ENCODE results near the gene ANKRD63.

ANKRD63 gene

DNA sequence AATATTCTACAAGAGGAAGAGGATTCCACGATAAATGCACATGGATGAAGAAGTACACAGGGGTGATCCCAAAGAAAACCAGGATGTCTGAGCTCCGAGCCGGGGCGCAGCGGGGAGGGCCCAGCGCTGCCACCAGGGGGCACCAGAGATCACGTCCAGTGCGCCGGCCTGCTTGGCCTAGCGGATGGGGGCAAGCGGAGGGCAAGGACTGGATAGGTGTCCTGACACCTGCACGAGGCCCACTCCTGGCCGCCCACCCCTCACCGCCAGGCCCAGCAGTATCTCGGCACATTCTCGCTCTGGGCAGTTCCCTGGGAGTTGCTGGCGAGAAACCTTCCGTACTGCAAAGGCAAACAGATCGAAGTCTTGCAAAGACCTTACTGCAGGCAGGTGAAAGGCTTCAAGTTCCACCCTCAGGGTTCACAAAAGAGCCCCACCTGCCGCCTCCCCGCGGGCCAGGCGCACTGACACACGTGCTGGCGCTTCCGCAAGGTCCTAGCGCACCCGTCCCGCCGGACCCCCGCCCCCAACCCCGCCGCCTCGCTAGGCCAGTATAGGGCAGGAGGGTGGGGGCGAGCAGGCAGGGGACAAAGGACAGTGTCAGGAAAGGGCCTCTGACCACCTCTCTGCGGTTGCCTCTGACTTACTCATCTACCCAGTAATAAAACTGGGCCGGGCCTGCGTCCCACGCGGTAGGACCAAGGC is 3.3 kb downstream of the ANKRD63 start:
- DNase-seq (ENCODE audit: low read depth in 2 of 2): peak; percentile 41 to 52

GRCh38 chr15:40278026-40278425 is 4.8 kb downstream of the ANKRD63 start:
- DNase-seq (ENCODE audit: low read depth in 2 of 2): no peak

GRCh38 chr15:40277471-40277870 is 5.4 kb downstream of the ANKRD63 start:
- no peak for DNase-seq (ENCODE audit: low read depth in 2 of 2)

GRCh38 chr15:40276927-40277326 is 5.9 kb downstream of the ANKRD63 start:
- DNase-seq (ENCODE audit: low read depth in 2 of 2): no peak

- DNase-seq (ENCODE audit: low read depth in 2 of 2): no peak
Observed at GRCh38 chr15:40275954-40276353, 6.9 kb downstream of the ANKRD63 start.

- DNase-seq (ENCODE audit: low read depth in 2 of 2): no peak
Observed at GRCh38 chr15:40275523-40275922, 7.3 kb downstream of the ANKRD63 start.

DNA sequence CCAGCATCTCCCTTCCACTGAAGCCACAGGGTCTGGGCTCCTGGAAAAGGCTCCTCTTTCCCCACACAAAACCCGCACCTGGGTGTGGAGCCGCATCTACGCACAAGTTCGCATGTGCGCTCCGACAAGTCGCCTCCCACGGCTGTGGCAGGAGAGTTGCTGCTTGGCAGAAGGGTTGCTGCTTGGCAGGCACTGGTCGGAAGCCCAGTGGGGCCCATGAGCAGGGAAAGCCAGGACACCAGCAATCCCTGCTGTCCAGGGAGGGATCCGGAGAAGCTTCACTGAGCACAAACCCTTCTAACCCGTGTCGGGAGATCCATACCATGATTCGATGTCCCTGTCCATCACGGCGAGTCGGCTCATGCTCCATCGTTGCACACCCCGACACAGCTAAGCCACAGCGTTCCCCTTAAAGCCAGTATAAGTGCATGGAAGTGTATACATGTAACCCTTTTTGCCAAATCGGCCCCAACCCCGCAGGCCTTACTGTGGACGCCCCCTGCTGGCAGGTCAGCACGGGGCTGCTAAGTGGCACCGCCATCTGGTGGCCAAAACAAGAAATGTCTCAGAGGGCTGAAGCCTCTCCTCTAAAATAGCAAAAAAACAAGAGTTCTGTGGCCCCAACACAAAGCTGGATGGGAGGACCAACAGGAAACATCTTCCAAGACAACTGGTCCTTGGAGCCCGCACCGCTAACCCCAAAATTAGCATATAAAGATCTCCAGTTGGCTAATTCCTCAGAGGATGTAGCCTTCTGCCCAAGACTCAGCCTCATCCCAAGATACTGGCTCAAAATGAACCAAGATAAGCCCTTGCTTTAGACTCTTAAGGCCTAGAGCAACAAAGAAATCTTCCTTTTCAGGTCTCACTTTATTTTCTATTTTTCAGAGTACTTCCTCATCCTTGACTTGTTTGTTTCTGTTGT is 8.3 kb downstream of the ANKRD63 start:
- peak; percentile 80 to 82 for DNase-seq (ENCODE audit: low read depth in 2 of 2)

GRCh38 chr15:40273428-40273827 is 9.4 kb downstream of the ANKRD63 start:
- no peak for DNase-seq (ENCODE audit: low read depth in 2 of 2)

GRCh38 chr15:40272485-40273056 is 10.3 kb downstream of the ANKRD63 start:
- DNase-seq (ENCODE audit: low read depth in 2 of 2): no peak

GRCh38 chr15:40271685-40272484 is 11.0 kb downstream of the ANKRD63 start:
- DNase-seq (ENCODE audit: low read depth in 2 of 2): no peak

DNA sequence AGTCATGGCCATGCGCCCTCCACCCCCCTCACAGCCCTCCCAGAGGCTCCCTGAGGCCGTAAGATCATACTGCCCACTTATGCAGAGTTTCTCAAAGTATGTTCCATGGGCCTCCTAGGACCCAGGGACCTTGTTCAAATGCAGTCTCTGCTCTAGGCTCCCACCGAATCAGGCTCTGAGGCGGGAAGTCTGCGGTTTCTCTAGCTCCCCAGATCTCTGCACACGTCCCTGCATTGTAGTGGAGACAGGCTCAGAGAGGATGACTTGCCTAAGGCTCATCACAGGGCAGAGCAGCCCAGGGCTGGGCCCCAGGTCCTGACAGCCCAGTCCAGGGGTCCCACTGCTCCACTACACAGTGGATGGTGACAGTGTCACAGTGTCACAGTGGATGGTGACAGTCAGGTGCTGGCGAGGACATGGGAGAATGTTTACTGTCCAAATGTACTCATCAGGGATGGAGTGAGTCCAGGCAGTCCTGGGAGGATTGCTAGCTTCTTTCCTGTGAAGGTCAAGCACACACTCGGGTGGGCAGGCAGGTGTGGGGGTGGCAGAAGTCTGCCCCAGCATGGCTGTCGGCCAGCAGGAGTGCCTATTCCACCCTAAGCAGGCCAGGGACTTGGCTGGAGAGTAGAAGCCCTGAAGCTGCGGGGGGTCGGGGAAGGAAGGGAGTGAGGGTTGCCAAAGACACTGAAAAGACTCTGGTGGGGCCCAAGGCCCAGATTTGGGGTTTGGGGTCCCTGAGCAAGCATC is 12.4 kb downstream of the ANKRD63 start:
- no peak for DNase-seq (ENCODE audit: low read depth in 2 of 2)

GRCh38 chr15:40269604-40270003 is 13.3 kb downstream of the ANKRD63 start:
- DNase-seq (ENCODE audit: low read depth in 2 of 2): no peak

- DNase-seq (ENCODE audit: low read depth in 2 of 2): no peak
Observed at GRCh38 chr15:40267670-40268069, 15.2 kb downstream of the ANKRD63 start.

DNA sequence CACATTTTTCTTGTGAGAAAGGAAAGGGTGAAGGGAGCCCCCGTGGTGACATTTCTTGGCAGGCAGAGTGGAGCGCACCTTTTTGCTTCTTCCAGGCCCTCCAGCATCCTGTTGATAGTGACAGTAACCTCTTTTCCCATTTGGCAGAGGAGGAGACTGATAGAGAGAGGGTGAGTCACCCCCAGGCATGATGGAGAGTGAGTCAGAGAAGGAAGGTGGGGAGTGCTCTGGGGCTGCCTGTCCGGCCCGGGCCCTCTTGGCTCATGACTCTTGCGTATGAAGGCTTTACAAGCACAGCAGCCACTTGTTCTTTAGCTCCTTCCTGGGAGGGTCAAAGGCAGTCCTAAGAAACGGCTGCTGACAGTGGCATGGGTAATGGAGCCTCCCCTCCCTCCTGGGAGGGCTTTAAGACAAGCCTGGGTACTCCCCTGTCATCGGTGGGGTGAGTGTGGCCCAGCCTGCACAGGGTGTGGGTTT is 16.0 kb downstream of the ANKRD63 start:
- no peak for DNase-seq (ENCODE audit: low read depth in 2 of 2)

- DNase-seq (ENCODE audit: low read depth in 2 of 2): no peak
Observed at GRCh38 chr15:40265875-40266274, 17.0 kb downstream of the ANKRD63 start.

DNA sequence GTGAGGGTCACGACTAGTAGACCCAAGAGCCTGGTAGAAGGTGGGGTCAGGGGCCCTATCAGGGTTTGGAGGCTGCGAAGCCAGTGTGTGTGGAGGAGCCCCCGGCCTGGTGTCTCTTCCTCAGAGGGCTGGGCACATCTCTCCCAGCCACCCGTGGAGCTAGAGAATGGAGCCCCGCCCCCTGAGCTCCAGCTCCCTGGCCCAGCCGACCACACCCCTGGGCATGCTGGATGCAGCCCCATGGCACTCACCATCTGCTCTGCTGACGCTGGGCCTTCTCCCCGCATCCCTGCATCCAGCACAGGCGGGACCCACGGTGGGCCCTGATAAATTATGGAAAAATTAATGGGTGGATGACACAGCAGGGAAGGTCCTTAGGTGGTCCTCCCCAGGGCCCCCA is 17.5 kb downstream of the ANKRD63 start:
- no peak for DNase-seq (ENCODE audit: low read depth in 2 of 2)

- DNase-seq (ENCODE audit: low read depth in 2 of 2): no peak
Observed at GRCh38 chr15:40264321-40265153, 18.3 kb downstream of the ANKRD63 start.

DNA sequence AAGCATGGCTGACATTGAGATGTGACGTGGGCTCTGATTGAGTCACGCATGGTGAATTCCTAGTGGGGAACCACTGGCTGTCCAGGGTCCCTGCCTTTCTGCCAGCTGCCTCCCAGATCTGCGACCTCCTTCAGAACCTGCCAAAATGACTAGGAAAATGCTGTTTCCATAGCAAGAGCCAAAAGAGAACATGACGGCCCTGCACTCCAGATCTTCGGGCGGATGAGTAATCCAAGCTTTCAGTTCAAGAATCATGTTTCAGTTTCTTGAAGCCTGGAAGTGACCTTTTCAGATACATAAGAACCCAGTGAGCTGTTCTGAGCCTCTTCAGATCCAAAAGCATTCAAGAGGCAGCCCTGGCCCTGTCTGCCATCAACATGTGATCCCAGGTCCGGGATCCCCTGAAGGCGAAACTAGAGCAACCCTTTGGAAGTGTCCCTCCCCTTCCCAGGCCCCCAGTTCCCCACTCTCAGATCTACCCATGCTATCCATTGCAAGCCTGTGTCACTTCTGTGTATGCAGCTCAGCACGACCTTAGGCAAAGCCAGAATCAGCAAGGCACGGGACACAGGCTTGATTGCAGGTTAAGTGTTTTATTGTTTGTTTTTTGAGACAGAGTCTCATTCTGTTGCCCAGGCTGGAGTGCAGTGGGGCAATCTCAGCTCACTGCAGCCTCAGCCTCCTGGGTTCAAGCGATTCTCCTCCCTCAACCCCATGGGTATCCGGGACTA is 19.7 kb downstream of the ANKRD63 start:
- DNase-seq (ENCODE audit: low read depth in 2 of 2): no peak

- DNase-seq (ENCODE audit: low read depth in 2 of 2): no peak
Observed at GRCh38 chr15:40259021-40259420, 23.8 kb downstream of the ANKRD63 start.
